SK-N-MC (cell line): Measurements from ENCODE around the gene PDE6G.
"Not testable (repeated sequence)": the region's sequence is repeated elsewhere in the genome, so short reads cannot be mapped to it uniquely, and the experiment has no call there.

Source experiments
- DNase-seq: peaks from one replicate; pipeline ENCODE4 v3.0.0-alpha.2; 2011; ENCODE audit warnings: low read depth, low spot score
- H3K27ac ChIP-seq: fragments of 200-600 bp; sonication (generic); 2 replicates; pipeline ENCODE4 v1.5.1; 2016; ENCODE audit warnings: mixed run types
- H3K36me3 ChIP-seq: fragments of 200-600 bp; sonication (generic); 2 replicates; pipeline ENCODE4 v1.6.1; 2017; ENCODE audit warnings: antibody characterized with exemption, low read length, mixed read lengths; ENCODE audit not compliant: insufficient read depth
- H3K4me3 ChIP-seq: fragments of 200-600 bp; sonication (generic); 2 replicates; pipeline ENCODE4 v1.5.1; 2016
- H3K9ac ChIP-seq: fragments of 200-600 bp; sonication (generic); 2 replicates; pipeline ENCODE4 v1.8.0; 2017; ENCODE audit warnings: mixed run types, mixed read lengths; ENCODE audit not compliant: insufficient read length
- H3K9me3 ChIP-seq: fragments of 200-600 bp; sonication (generic); 2 replicates; pipeline ENCODE4 v1.6.1; 2017; ENCODE audit warnings: low read depth, mild to moderate bottlenecking, antibody characterized with exemption, low read length, moderate library complexity, mixed read lengths
- EZH2 ChIP-seq: fragments of 200-600 bp; sonication (generic); IDR thresholded peaks from one replicate; pipeline ENCODE4 v1.6.1; 2017; ENCODE audit warnings: antibody characterized with exemption
- FOXP2 ChIP-seq: optimal IDR thresholded peaks from 2 replicates; pipeline ENCODE3; 2011; ENCODE audit warnings: mild to moderate bottlenecking, moderate library complexity; ENCODE audit not compliant: insufficient read depth; ENCODE audit errors: extremely low read length, control extremely low read depth
- POLR2AphosphoS5 ChIP-seq: IDR thresholded peaks from 2 replicates; pipeline ENCODE4 v1.6.1; 2012; ENCODE audit warnings: mild to moderate bottlenecking, low read depth, low read length, borderline replicate concordance

Gene PDE6G

GRCh38 chr17:81636505-81637288 lies 19.6 kb downstream of the PDE6G start, which contains the start of the genes NPLOC4 and TSPAN10:
Gene NPLOC4 (minus strand): TSS chr17:81637112. CDS start chr17:81636930, 182 bp downstream.
Gene TSPAN10 (plus strand): TSS chr17:81637196. CDS start chr17:81642413, 5,217 bp downstream.
- H3K27ac ChIP-seq = peak within 1 kb of the TSS; percentile 82
- H3K9ac ChIP-seq = peak within 1 kb of the TSS; percentile 86
- peaks cover 12% of the 10 kb centered on the region for H3K36me3 ChIP-seq
- H3K4me3 ChIP-seq = peak within 1 kb of the TSS; percentile 77
- no peaks in the 10 kb centered on the region for H3K9me3 ChIP-seq
- no peak for TF ChIP-seq EZH2
- TF ChIP-seq POLR2AphosphoS5 = peak; percentile 73
- TF ChIP-seq FOXP2 = no peak
- DNase-seq = peak; percentile 59

DNA sequence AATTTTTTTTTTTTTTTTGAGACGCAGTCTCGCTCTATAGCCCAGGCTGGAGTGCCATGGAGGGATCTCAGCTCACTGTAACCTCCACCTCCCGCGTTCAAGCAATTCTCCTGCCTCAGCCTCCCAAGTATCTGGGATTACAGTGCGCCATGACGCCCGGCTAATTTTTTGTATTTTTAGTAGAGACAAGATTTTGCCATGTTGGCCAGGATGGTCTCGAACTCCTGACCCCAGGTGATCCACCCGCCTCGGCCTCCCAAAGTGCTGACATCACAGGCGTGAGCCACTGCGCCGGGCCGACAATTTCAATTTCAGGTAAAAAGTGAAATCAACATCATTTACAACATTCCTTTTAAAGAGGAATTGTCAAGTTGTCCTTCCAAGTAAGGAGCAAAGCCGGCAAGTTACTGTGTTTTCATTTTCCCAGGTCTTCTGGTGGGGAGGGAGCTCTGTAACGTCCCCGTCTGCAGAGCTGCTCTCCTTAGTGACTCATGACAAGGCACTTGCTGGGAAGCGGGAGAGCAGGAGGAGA lies 20.3 kb downstream of the PDE6G start:
- DNase-seq = no peak

DNA sequence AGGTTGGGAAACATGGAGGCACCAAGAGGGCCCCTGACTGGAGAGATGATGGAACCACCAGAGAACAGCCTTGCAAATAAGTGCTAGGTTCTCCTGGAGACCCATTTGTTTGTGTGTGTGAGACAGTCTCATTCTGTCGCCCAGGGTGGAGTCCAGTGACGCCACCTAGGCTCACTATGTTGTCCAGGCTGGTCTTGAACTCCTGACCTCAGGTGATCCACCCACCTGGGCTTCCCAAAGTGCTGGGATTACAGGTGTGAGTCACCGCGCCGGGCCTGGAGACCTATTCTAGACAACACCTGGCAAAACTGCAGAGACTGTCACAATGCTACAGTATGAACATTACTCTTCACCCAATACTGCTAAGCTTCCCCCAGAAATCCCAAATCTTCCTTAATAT lies 20.9 kb downstream of the PDE6G start:
- H3K9ac ChIP-seq = peak overlapping the region; percentile 86
- TF ChIP-seq FOXP2 (no peak), POLR2AphosphoS5 (no peak), EZH2 (no peak)
- H3K36me3 ChIP-seq = peaks cover 14% of the 10 kb centered on the region
- no peaks in the 10 kb centered on the region for H3K9me3 ChIP-seq
- no peak overlapping the region for H3K27ac ChIP-seq
- DNase-seq = no peak
- peak overlapping the region; percentile 77 for H3K4me3 ChIP-seq

More for the DNA sequence above, 20.3 kb downstream of the PDE6G start:
- no peaks in the 10 kb centered on the region for H3K9me3 ChIP-seq
- peak overlapping the region; percentile 77 for H3K4me3 ChIP-seq
- peak overlapping the region; percentile 82; the same call in 1 of the 2 replicates for H3K27ac ChIP-seq
- TF ChIP-seq POLR2AphosphoS5 = no peak
- TF ChIP-seq FOXP2 = no peak
- TF ChIP-seq EZH2 = no peak
- H3K36me3 ChIP-seq = peaks cover 12% of the 10 kb centered on the region
- H3K9ac ChIP-seq = peak overlapping the region; percentile 86

- Histone ChIP-seq H3K4me3 (no peak overlapping the region), H3K36me3 (peaks cover 50% of the 10 kb centered on the region), H3K9me3 (no peaks in the 10 kb centered on the region), H3K9ac (no peak overlapping the region), H3K27ac (no peak overlapping the region)
- no peak for TF ChIP-seq POLR2AphosphoS5
- no peak for TF ChIP-seq EZH2
- TF ChIP-seq FOXP2 = no peak
- DNase-seq = no peak
These were observed 24.9 kb downstream of the PDE6G start for GRCh38 chr17:81631482-81631881.

- no peaks in the 10 kb centered on the region for H3K9me3 ChIP-seq
- H3K4me3 ChIP-seq = no peak overlapping the region
- peaks cover 62% of the 10 kb centered on the region for H3K36me3 ChIP-seq
- DNase-seq = no peak
- H3K9ac ChIP-seq = no peak overlapping the region
- TF ChIP-seq EZH2 (no peak), POLR2AphosphoS5 (no peak), FOXP2 (no peak)
- no peak overlapping the region for H3K27ac ChIP-seq
These were observed 26.1 kb downstream of the PDE6G start for GRCh38 chr17:81630274-81630673.

DNA sequence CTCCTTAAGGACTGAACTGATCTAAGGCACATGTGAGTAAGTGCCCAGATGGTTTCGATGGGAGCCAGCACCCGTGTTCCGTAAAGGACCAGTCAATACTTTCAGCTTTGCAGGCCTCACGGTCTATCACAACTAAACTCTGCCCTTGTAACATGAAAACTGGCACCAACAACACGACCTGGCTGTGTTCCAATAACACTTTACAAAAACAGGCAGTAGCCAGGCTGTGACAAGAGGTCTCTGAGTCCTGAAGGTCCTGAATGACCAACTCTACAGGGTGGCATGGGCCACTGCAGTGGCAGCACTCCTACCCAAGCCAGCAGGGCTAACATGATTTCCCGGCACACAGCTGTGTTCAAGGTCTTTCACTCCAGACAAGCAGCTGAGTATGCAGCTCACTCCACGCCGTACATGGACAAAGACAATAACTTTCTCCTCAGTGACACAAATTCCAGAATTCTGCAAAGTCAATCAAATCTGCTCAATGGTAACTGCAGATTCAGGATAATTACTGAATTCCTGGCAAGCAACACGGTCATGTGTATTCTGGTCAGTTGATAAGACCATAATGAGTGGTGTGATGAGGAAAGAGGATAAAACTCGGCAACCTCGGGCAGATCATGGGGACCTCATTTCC lies 34.7 kb downstream of the PDE6G start:
- DNase-seq = no peak
- Histone ChIP-seq H3K9ac (no peak overlapping the region), H3K4me3 (no peak overlapping the region), H3K36me3 (peaks cover 74% of the 10 kb centered on the region), H3K9me3 (no peaks in the 10 kb centered on the region), H3K27ac (no peak overlapping the region)
- TF ChIP-seq EZH2 (no peak), POLR2AphosphoS5 (no peak)

- peaks cover 73% of the 10 kb centered on the region for H3K36me3 ChIP-seq
- H3K9me3 ChIP-seq, H3K27ac ChIP-seq, H3K9ac ChIP-seq, DNase-seq, H3K4me3 ChIP-seq: not testable (repeated sequence)
These were observed 38.0 kb downstream of the PDE6G start for GRCh38 chr17:81618307-81618706.

GRCh38 chr17:81616877-81617276 lies 39.5 kb downstream of the PDE6G start:
- H3K36me3 ChIP-seq = peaks cover 75% of the 10 kb centered on the region
- no peaks in the 10 kb centered on the region for H3K9me3 ChIP-seq
- no peak overlapping the region for H3K27ac ChIP-seq
- no peak for DNase-seq
- no peak for TF ChIP-seq FOXP2
- TF ChIP-seq POLR2AphosphoS5 = no peak
- no peak for TF ChIP-seq EZH2
- no peak overlapping the region for H3K9ac ChIP-seq
- no peak overlapping the region for H3K4me3 ChIP-seq
